ENCODE measurements around the gene COL25A1. TPM values are rescaled to one million over a fixed set of nuclear protein-coding genes. Genes with fewer than 3 reads are reported as not detected.

Gene COL25A1
- total RNA-seq, 1 donor from 2014 or later: 0.35 TPM

GRCh38 chr4:108979759-108980158 lies 322.7 kb downstream of the COL25A1 start:
- ATAC-seq: no peak
- Histone ChIP-seq H3K36me3 (no peaks in the 10 kb centered on the region), H3K4me1 (no peaks in the 10 kb centered on the region), H3K4me3 (no peak overlapping the region), H3K9me3 (no peaks in the 10 kb centered on the region), H3K27me3 (ENCODE audit: low read depth) (no peaks in the 10 kb centered on the region), H3K27ac (no peak overlapping the region)
- no peak for TF ChIP-seq CTCF (IDR thresholded peaks at IDR 0.05)
- DNase-seq: no peak
- intact Hi-C loops (cut with DNase I): no loop called here

- TF ChIP-seq CTCF (IDR thresholded peaks at IDR 0.05): no peak
- ATAC-seq: no peak
- no peaks in the 10 kb centered on the region for H3K4me1 ChIP-seq
- DNase-seq: no peak
- H3K36me3 ChIP-seq: no peaks in the 10 kb centered on the region
- no peak overlapping the region for H3K4me3 ChIP-seq
- no peaks in the 10 kb centered on the region for H3K9me3 ChIP-seq
- no peaks in the 10 kb centered on the region for H3K27me3 ChIP-seq (ENCODE audit: low read depth)
- intact Hi-C loops (cut with DNase I): no loop called here
- H3K27ac ChIP-seq: no peak overlapping the region
Observed at GRCh38 chr4:108978066-108978465, 324.4 kb downstream of the COL25A1 start.

DNA sequence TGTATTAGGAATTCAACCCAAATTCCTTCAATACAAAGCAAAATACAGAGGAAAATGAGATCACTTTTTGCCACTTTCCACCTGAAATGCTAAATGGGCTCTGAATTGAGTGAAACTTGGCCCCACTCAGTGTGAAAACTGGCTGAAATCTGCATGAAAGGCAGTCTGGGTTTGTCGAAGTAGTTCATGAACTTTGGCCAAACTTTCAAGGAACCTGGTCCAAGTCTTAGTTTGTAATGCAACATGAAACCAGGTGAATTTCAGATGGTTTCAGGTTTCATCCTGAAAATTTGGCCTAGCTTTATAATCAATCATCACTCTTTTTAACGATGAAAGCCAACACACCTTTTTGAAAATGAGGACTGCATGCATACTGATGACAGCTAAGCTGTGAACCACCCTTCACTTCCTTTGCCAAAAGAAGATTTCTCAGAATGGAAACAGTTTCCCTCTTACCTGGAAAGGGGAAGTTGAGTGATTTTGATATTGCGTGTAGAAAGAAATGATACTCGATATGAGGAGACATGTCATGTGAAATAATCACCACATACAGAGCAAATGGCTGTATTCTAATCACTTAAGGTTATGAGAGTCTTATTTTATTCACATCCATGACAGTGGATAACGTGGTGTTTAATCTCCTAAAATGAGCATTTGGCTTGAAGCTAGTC lies 329.7 kb downstream of the COL25A1 start:
- intact Hi-C loops (cut with DNase I): no loop called here
- no peaks in the 10 kb centered on the region for H3K9me3 ChIP-seq
- DNase-seq: no peak

GRCh38 chr4:108971473-108971872 lies 331.0 kb downstream of the COL25A1 start:
- Histone ChIP-seq H3K27ac (no peak overlapping the region), H3K4me1 (no peaks in the 10 kb centered on the region), H3K27me3 (ENCODE audit: low read depth) (no peaks in the 10 kb centered on the region), H3K4me3 (no peak overlapping the region), H3K36me3 (no peaks in the 10 kb centered on the region), H3K9me3 (no peaks in the 10 kb centered on the region)
- intact Hi-C loops (cut with DNase I): no loop called here
- TF ChIP-seq CTCF (IDR thresholded peaks at IDR 0.05): no peak
- DNase-seq (no peak), ATAC-seq (no peak)

More for the DNA sequence above, 329.7 kb downstream of the COL25A1 start:
- no peak overlapping the region for H3K27ac ChIP-seq
- no peak for ATAC-seq
- TF ChIP-seq CTCF (IDR thresholded peaks at IDR 0.05): no peak
- H3K27me3 ChIP-seq (ENCODE audit: low read depth): no peaks in the 10 kb centered on the region
- no peaks in the 10 kb centered on the region for H3K36me3 ChIP-seq
- no peaks in the 10 kb centered on the region for H3K4me1 ChIP-seq
- no peak overlapping the region for H3K4me3 ChIP-seq

DNA sequence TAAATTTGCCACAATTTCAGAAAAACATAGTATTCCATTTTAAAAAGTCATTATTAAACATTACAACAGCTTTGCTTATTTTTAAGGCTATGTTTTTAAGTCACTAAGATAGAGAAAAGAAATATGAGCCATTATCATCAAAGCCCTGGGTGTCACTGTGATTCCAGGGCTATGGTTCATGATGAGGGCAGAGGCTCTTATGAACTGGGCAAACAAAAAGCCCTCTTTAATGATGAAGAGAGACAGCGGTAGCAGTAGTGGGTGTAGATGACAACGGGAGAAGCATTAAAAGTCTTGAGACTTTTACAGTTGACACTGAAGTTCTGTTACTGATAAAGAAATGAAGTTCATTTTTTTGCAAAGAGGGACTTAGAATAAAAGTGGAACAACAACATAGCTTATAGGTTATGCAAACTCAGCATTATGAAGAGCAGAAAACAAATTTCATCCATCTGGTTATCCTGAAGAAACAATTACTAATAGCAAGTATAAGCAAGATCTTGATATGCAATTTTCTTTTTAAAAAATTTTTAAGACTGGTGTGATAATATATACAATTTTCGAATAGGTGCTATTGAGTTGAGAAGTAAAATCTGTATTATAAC lies 336.9 kb downstream of the COL25A1 start:
- DNase-seq (no peak), ATAC-seq (no peak)
- Histone ChIP-seq H3K4me3 (no peak overlapping the region), H3K4me1 (no peaks in the 10 kb centered on the region), H3K36me3 (no peaks in the 10 kb centered on the region), H3K27ac (no peak overlapping the region), H3K27me3 (ENCODE audit: low read depth) (no peaks in the 10 kb centered on the region), H3K9me3 (no peaks in the 10 kb centered on the region)
- intact Hi-C loops (cut with DNase I): no loop called here
- no peak for TF ChIP-seq CTCF (IDR thresholded peaks at IDR 0.05)
